Endothelial cell of umbilical vein (primary cell): ENCODE data around the gene CACNA1E. TPM values are rescaled to one million over a fixed set of nuclear protein-coding genes. Genes with fewer than 3 reads are reported as not detected.

ENCODE experiments used
- BruUV-seq: library from RNA; stranded (reverse); fragments of 400-500 nt; replicated peaks from 2 replicates; lab custom pipeline; 2021; lab: Mats Ljungman, UMichigan
- CTCF ChIA-PET: fragments of 300-600, 350-600 bp; sonication (Branson Sonifier 250); formaldehyde crosslinking; loops from one replicate; lab custom pipeline; 2021; ENCODE audit warnings: antibody characterized with exemption, inconsistent platforms; lab: Charles Lee
- POLR2A ChIA-PET: fragments of 300-600, 350-600 bp; sonication (Branson Sonifier 250); formaldehyde crosslinking; loops from one replicate; lab custom pipeline; 2021; ENCODE audit warnings: antibody characterized with exemption, inconsistent platforms; lab: Charles Lee
- DNase-seq: peaks from one replicate; pipeline ENCODE4 v3.0.0-alpha.2; 2011; ENCODE audit warnings: low read depth, low spot score
- FAIRE-seq: peaks from 2 replicates; lab custom pipeline; 2011; peaks lifted over from hg19 to GRCh38; lab: Jason Lieb, UNC
- H2AFZ ChIP-seq: 2 replicates; pipeline ENCODE4 v1.6.0; 2012; ENCODE audit warnings: low read depth, low read length, control low read depth, inconsistent platforms
- H3K27ac ChIP-seq: 2 replicates; pipeline ENCODE4 v1.5.1; 2011; ENCODE audit warnings: low read depth, mild to moderate bottlenecking, control low read depth, low read length, moderate library complexity; ENCODE audit not compliant: insufficient read depth
- H3K27me3 ChIP-seq, 2 experiments: 2 replicates each; pipeline versions ENCODE4 v1.6.0 to v1.6.1; 2011; ENCODE audit warnings: low read length in 2 of 2, mixed read lengths in 1 of 2; ENCODE audit not compliant: control insufficient read depth in 2 of 2, insufficient read depth in 2 of 2
- H3K36me3 ChIP-seq, 2 experiments: 2 replicates in 1 of 2; 3 replicates in 1 of 2; pipeline ENCODE4 v1.5.1; 2011; ENCODE audit warnings: low read length in 2 of 2, mild to moderate bottlenecking in 1 of 2, moderate library complexity in 1 of 2; ENCODE audit not compliant: control insufficient read depth in 2 of 2, insufficient read depth in 2 of 2; ENCODE audit errors: extremely low read depth in 1 of 2
- H3K4me1 ChIP-seq: 3 replicates; pipeline ENCODE4 v1.5.1; 2011; ENCODE audit warnings: mild to moderate bottlenecking, low read length; ENCODE audit not compliant: control insufficient read depth, insufficient read depth; ENCODE audit errors: extremely low read depth
- H3K4me2 ChIP-seq: 2 replicates; pipeline ENCODE4 v1.6.1; 2011; ENCODE audit warnings: low read length, control low read depth, mixed read lengths; ENCODE audit not compliant: insufficient read depth
- H3K4me3 ChIP-seq, 3 experiments: fragments of 200-600 bp in 1 of 3; sonication (generic), shearing (Covaris generic) in 1 of 3; replicated peaks in 1 of 3; 2 replicates each; pipeline ENCODE4 v1.5.1; 2011 to 2016; ENCODE audit warnings: control low read depth in 3 of 3, low read length in 3 of 3, mild to moderate bottlenecking in 2 of 3, inconsistent platforms in 1 of 3, low read depth in 1 of 3, moderate library complexity in 1 of 3; ENCODE audit not compliant: insufficient read depth in 1 of 3
- H3K79me2 ChIP-seq: 2 replicates; pipeline ENCODE4 v1.6.0; 2012; ENCODE audit warnings: low read length, inconsistent platforms; ENCODE audit not compliant: control insufficient read depth, insufficient read depth
- H3K9ac ChIP-seq: replicated peaks from 2 replicates; pipeline ENCODE3; 2011; ENCODE audit warnings: low read length, control low read depth; ENCODE audit not compliant: insufficient read depth; ENCODE audit errors: extremely low read depth
- H3K9me1 ChIP-seq: replicated peaks from 3 replicates; pipeline ENCODE4 v1.6.0; 2011; ENCODE audit warnings: mild to moderate bottlenecking, low read length; ENCODE audit not compliant: control insufficient read depth, insufficient read depth; ENCODE audit errors: extremely low read depth
- H3K9me3 ChIP-seq: replicated peaks from 2 replicates; pipeline ENCODE4 v1.5.1; 2012; ENCODE audit warnings: low read length, inconsistent platforms; ENCODE audit not compliant: control insufficient read depth, insufficient read depth
- H4K20me1 ChIP-seq: replicated peaks from 2 replicates; pipeline ENCODE3; 2011; ENCODE audit warnings: mild to moderate bottlenecking, low read length; ENCODE audit not compliant: control insufficient read depth, insufficient read depth; ENCODE audit errors: extremely low read depth
- CTCF ChIP-seq, 2 donors: IDR thresholded peaks; 1 replicate in 1 of 2; 2 replicates in 1 of 2; pipeline ENCODE4 v1.5.1; 2011; ENCODE audit warnings: low read length in 2 of 2, mild to moderate bottlenecking in 2 of 2, moderate library complexity in 2 of 2, control low read depth in 1 of 2, inconsistent platforms in 1 of 2, low read depth in 1 of 2; ENCODE audit not compliant: insufficient read depth in 1 of 2; ENCODE audit errors: extremely low read depth in 1 of 2
- EZH2 ChIP-seq: IDR thresholded peaks from 2 replicates; pipeline ENCODE4 v1.6.1; 2012; ENCODE audit warnings: borderline replicate concordance, low read depth, mild to moderate bottlenecking, moderate library complexity, low read length, inconsistent platforms; ENCODE audit not compliant: severe bottlenecking
- FOS ChIP-seq: IDR thresholded peaks from 2 replicates; pipeline ENCODE4 v1.6.1; 2011; ENCODE audit warnings: mild to moderate bottlenecking, low read length, moderate library complexity, borderline replicate concordance; ENCODE audit not compliant: insufficient read depth
- GATA2 ChIP-seq: IDR thresholded peaks from 2 replicates; pipeline ENCODE4 v1.7.0; 2011; ENCODE audit warnings: low read depth, mild to moderate bottlenecking, moderate library complexity, mixed read lengths, low read length; ENCODE audit not compliant: insufficient read length, insufficient read depth
- JUN ChIP-seq: IDR thresholded peaks from 2 replicates; pipeline ENCODE4 v1.6.1; 2011; ENCODE audit warnings: borderline replicate concordance, low read depth; ENCODE audit not compliant: insufficient read length, insufficient read depth
- MAX ChIP-seq: IDR thresholded peaks from 2 replicates; pipeline ENCODE4 v1.6.1; 2011; ENCODE audit not compliant: insufficient read depth, insufficient read length
- MYC ChIP-seq: IDR thresholded peaks from one replicate; pipeline ENCODE4 v1.6.1; 2011; ENCODE audit warnings: mild to moderate bottlenecking, low read depth, low read length
- POLR2A ChIP-seq: IDR thresholded peaks from 2 replicates; pipeline ENCODE4 v1.6.1; 2012; ENCODE audit warnings: low read depth, mild to moderate bottlenecking, control low read depth, low read length
- POLR2AphosphoS5 ChIP-seq: IDR thresholded peaks from 2 replicates; pipeline ENCODE4 v1.6.1; 2012; ENCODE audit warnings: low read depth, mild to moderate bottlenecking, control low read depth, low read length, moderate library complexity; ENCODE audit not compliant: insufficient read depth
- dilution Hi-C: fragments of 300-500 bp; cut with MboI; formaldehyde crosslinking; loops from one replicate; pipeline ENCODE4 v1.15.0; 2019; ENCODE audit warnings: low sequenced_read_pairs; ENCODE audit not compliant: extremely low pct_ligation_motif_present
- intact Hi-C: fragments of 100-400 bp; cut with micrococcal nuclease; formaldehyde crosslinking; loops from one replicate; pipeline ENCODE4 v1.10.0; 2022
- polyA plus RNA-seq, 4 experiments: library from polyadenylated mRNA; depleted of rRNA in 3 of 4; stranded (reverse) in 3 of 4; unstranded in 1 of 4; fragments of >200 nt; gene quantifications; 2 replicates each; pipeline versions ENCODE4 v1.2.1 to v1.2.3, GENCODE V29; 2011 to 2012; ENCODE audit warnings: missing spikeins in 1 of 4
- total RNA-seq: library from RNA; stranded (reverse); gene quantifications from 2 replicates; pipeline ENCODE4 v1.2.3, GENCODE V29; 2021

CACNA1E gene
- total and polyA plus RNA-seq, 2 donors (not counting 3 experiments of a cell fraction or from before 2014, with no cell fraction given), result not detected

GRCh38 chr1:181818943-181819342 lies 335.6 kb downstream of the CACNA1E start:
- DNase-seq (no peak), FAIRE-seq (no peak)
- no peaks in the 10 kb centered on the region for H3K36me3 ChIP-seq
- CTCF ChIA-PET, result no interaction called here
- dilution Hi-C loops, result no loop called here
- no peak for TF ChIP-seq FOS
- TF ChIP-seq EZH2, result no peak
- TF ChIP-seq GATA2, result no peak
- POLR2A ChIA-PET, result no interaction called here
- H3K4me3 ChIP-seq, result no peak overlapping the region
- H3K27ac ChIP-seq, result no peak overlapping the region
- no peaks in the 10 kb centered on the region for H3K4me1 ChIP-seq
- no peak overlapping the region for H3K9ac ChIP-seq
- H3K4me2 ChIP-seq, result no peak overlapping the region
- H4K20me1 ChIP-seq, result no peaks in the 10 kb centered on the region
- intact Hi-C loops, result no loop called here
- H3K9me1 ChIP-seq, result no peaks in the 10 kb centered on the region
- H3K27me3 ChIP-seq, result no peaks in the 10 kb centered on the region
- H3K9me3 ChIP-seq, result no peaks in the 10 kb centered on the region
- no peaks in the 10 kb centered on the region for H3K79me2 ChIP-seq
- no TSS peak for BruUV-seq
- no peak overlapping the region for H2AFZ ChIP-seq

GRCh38 chr1:181821701-181822100 lies 338.4 kb downstream of the CACNA1E start:
- no peaks in the 10 kb centered on the region for H3K9me3 ChIP-seq
- no TSS peak for BruUV-seq
- no peak overlapping the region for H3K27ac ChIP-seq
- DNase-seq, result no peak
- no peak overlapping the region for H3K4me2 ChIP-seq
- dilution Hi-C loops (no loop called here), intact Hi-C loops (no loop called here)
- no peaks in the 10 kb centered on the region for H3K27me3 ChIP-seq
- POLR2A ChIA-PET, result no interaction called here
- no peaks in the 10 kb centered on the region for H3K79me2 ChIP-seq
- no peak for TF ChIP-seq EZH2
- no peak for TF ChIP-seq POLR2A
- TF ChIP-seq GATA2, result no peak
- TF ChIP-seq FOS, result no peak
- no peak for TF ChIP-seq CTCF (IDR thresholded peaks at IDR 0.05; ENCODE audit: extremely low read depth in 1 of 2, insufficient read depth in 1 of 2, low read depth in 1 of 2, low read length in 2 of 2)
- TF ChIP-seq MYC, result no peak
- no peak for TF ChIP-seq MAX
- TF ChIP-seq JUN, result no peak
- no peak for TF ChIP-seq POLR2AphosphoS5
- H3K4me3 ChIP-seq, result no peak overlapping the region
- no peaks in the 10 kb centered on the region for H3K9me1 ChIP-seq
- no peak for FAIRE-seq
- H4K20me1 ChIP-seq, result no peaks in the 10 kb centered on the region
- H3K9ac ChIP-seq, result no peak overlapping the region
- no peaks in the 10 kb centered on the region for H3K36me3 ChIP-seq
- CTCF ChIA-PET, result no interaction called here
- no peak overlapping the region for H2AFZ ChIP-seq
- H3K4me1 ChIP-seq, result no peaks in the 10 kb centered on the region
